Stimulated activated CD4-positive, alpha-beta T cell treated with anti-CD3 and anti-CD28 coated beads, Interleukin-2, amount 100 ng/mL, for 24 hours (primary cell): Measurements from ENCODE around the gene PMM2.
"Not testable (repeated sequence)": the region's sequence is repeated elsewhere in the genome, so short reads cannot be mapped to it uniquely, and the experiment has no call there.

Source experiments
- DNase-seq, 2 donors: peaks; one replicate each; pipeline ENCODE4 v3.0.0-alpha.2; 2020

PMM2 gene

GRCh38 chr16:8822403-8822802 is 24.8 kb downstream of the PMM2 start:
- no peak for DNase-seq

GRCh38 chr16:8826278-8826879 is 28.7 kb downstream of the PMM2 start:
- no peak for DNase-seq

- no peak for DNase-seq
These were observed 31.0 kb downstream of the PMM2 start for GRCh38 chr16:8828541-8829165.

GRCh38 chr16:8831450-8831849 is 33.8 kb downstream of the PMM2 start:
- no peak for DNase-seq

- DNase-seq = no peak
These were observed 34.5 kb downstream of the PMM2 start for GRCh38 chr16:8831871-8832716.

GRCh38 chr16:8832717-8833105 is 35.1 kb downstream of the PMM2 start:
- DNase-seq = no peak

GRCh38 chr16:8836797-8837196 is 39.2 kb downstream of the PMM2 start:
- DNase-seq = not testable (repeated sequence)

- not testable (repeated sequence) for DNase-seq
These were observed 40.0 kb downstream of the PMM2 start for GRCh38 chr16:8837594-8837993.

- not testable (repeated sequence) for DNase-seq
These were observed 44.4 kb downstream of the PMM2 start for GRCh38 chr16:8842016-8842415.

- not testable (repeated sequence) for DNase-seq
These were observed 45.7 kb downstream of the PMM2 start for GRCh38 chr16:8843296-8843695.

GRCh38 chr16:8845699-8846298 is 48.2 kb downstream of the PMM2 start:
- no peak for DNase-seq

- no peak for DNase-seq
These were observed 48.8 kb downstream of the PMM2 start for GRCh38 chr16:8846401-8846932.

- DNase-seq = no peak
These were observed 49.5 kb downstream of the PMM2 start for GRCh38 chr16:8847145-8847544.

- no peak for DNase-seq
These were observed 50.0 kb downstream of the PMM2 start for GRCh38 chr16:8847623-8848022.

GRCh38 chr16:8848231-8848938 is 50.7 kb downstream of the PMM2 start:
- DNase-seq = no peak

- no peak for DNase-seq
These were observed 51.3 kb downstream of the PMM2 start for GRCh38 chr16:8848939-8849391.

- DNase-seq = no peak
These were observed 51.9 kb downstream of the PMM2 start for GRCh38 chr16:8849411-8850011.

- DNase-seq = no peak
These were observed 52.7 kb downstream of the PMM2 start for GRCh38 chr16:8850279-8850885.

GRCh38 chr16:8851761-8852403 is 54.2 kb downstream of the PMM2 start:
- DNase-seq = no peak

- DNase-seq = no peak
These were observed 54.9 kb downstream of the PMM2 start for GRCh38 chr16:8852534-8852933.

GRCh38 chr16:8853150-8853549 is 55.5 kb downstream of the PMM2 start:
- no peak for DNase-seq
